Iris pigment epithelial cell (primary cell): Measurements from ENCODE around the gene SMG5.

Source experiments
- DNase-seq: peaks from one replicate; pipeline ENCODE4 v3.0.0-alpha.2; 2011; ENCODE audit warnings: low read depth

Gene SMG5, protein sequence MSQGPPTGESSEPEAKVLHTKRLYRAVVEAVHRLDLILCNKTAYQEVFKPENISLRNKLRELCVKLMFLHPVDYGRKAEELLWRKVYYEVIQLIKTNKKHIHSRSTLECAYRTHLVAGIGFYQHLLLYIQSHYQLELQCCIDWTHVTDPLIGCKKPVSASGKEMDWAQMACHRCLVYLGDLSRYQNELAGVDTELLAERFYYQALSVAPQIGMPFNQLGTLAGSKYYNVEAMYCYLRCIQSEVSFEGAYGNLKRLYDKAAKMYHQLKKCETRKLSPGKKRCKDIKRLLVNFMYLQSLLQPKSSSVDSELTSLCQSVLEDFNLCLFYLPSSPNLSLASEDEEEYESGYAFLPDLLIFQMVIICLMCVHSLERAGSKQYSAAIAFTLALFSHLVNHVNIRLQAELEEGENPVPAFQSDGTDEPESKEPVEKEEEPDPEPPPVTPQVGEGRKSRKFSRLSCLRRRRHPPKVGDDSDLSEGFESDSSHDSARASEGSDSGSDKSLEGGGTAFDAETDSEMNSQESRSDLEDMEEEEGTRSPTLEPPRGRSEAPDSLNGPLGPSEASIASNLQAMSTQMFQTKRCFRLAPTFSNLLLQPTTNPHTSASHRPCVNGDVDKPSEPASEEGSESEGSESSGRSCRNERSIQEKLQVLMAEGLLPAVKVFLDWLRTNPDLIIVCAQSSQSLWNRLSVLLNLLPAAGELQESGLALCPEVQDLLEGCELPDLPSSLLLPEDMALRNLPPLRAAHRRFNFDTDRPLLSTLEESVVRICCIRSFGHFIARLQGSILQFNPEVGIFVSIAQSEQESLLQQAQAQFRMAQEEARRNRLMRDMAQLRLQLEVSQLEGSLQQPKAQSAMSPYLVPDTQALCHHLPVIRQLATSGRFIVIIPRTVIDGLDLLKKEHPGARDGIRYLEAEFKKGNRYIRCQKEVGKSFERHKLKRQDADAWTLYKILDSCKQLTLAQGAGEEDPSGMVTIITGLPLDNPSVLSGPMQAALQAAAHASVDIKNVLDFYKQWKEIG

GRCh38 chr1:156282479-156283222 is at the start of gene SMG5:
TSS of gene SMG5 (minus strand) at chr1:156282825. CDS start at chr1:156282680, 145 bp downstream.
- peak; percentile 99 for DNase-seq

- peak; percentile 64 for DNase-seq
These were observed 40.6 kb upstream of the SMG5 start for GRCh38 chr1:156323179-156323578.

GRCh38 chr1:156320560-156320959 is 37.9 kb upstream of the SMG5 start:
- peak; percentile 38 for DNase-seq

DNA sequence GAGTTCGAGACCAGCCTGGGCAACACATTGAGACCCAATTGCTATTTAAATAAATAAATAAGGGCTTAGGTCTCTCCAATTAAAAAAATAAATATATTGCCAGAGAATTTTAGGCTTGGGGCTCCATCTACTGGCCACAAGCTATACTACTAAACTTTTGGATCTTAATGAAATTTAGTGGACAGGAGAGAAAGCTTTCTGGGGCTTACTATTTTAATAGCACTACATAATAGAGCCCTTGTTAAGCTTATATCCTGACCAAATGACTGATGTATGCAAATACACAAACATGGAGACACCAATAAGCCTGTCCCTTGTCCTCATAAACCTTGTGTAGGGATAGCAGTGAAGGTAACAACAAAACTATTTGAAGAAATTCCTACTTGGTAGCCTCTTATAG is 37.0 kb upstream of the SMG5 start:
- peak; percentile 27 for DNase-seq

DNA sequence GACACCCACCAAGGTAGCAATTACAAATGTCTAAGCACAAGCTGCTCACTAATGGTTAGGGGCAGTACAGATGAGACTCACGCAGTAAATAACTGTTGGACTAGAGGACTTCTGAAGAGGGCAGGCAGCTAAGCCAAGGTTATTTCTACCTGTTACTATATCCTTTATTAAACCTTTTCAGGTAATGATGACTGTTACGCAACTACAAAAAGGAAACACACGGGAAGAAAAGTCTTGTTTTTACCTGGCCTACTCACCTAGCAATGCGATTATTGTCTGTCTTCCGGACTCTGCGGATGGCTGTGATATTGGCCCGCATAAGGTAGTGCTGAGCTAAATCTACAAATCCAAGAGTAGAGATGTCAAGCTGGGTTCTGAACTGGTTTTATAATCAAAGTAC is 34.3 kb upstream of the SMG5 start:
- DNase-seq: no peak

DNA sequence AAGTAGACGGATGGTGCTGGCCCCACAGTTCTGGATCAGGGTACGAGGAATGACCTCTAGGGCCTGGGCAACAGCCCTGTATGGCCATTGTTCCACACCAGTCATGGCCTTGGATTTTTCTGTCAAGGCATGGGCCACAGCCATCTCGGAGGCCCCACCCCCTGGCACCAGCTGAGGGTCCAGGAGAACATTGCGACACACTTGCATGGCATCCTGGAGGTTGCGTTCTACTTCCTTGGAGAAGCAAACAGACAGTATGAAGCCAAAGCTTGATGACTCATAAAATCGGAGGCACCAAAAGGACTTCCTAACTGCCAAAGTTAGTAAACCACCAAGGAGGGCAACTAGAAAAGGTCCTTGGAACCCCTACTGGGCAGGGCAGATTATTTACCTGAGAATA is 28.3 kb upstream of the SMG5 start:
- peak; percentile 58 for DNase-seq

GRCh38 chr1:156308078-156308477 is 25.5 kb upstream of the SMG5 start:
- DNase-seq: peak; percentile 81

- DNase-seq: no peak
These were observed 22.6 kb upstream of the SMG5 start for GRCh38 chr1:156305215-156305614.

DNA sequence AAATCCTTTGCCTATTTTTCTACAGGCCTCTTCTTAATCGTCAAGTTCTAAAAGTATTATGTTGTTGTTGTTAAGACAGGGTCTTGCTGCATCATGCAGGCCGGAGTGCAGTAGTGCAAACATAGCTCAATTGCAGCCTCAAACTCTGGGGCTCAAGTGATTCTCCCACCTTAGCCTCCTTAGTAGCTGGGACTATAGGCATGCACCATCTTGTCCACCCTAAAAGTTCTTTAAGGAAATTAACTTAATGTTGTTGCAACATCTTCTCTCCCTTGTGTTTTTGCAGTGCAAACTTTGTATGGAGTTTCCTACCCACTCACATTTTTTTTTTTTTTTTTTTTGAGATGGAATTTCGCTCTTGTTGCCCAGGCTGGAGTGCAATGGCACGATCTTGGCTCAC is 20.6 kb upstream of the SMG5 start:
- DNase-seq: no peak

DNA sequence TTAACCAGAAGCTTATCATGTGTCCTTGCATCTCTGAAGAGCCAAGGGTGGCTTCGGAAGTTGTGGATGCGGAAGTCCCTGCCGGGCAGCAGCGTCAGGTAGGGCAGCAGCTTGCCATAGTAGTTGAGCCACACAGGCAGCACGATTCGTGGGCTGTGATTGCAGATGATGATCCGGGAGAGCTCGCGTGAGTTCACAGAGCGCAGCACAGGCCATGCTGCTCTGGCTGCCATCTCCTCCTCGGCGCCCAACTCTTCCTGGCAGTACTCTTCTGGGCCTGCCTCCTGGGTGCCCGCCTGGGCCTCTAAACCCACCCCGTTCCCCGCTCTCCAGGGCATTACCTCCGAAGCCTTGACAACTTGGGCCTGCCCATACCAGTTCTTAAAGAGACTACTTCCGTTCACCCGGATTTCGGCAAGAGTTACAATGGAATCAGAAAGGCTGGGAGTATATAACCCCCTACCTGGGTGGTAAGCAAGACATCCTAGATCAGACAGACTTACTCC is 16.3 kb upstream of the SMG5 start, which contains the start of gene VHLL:
TSS of gene VHLL (minus strand) at position 456 of the 506 bp plus-strand sequence. CDS start at position 338, 118 bp downstream.
- no peak for DNase-seq

- DNase-seq: peak; percentile 70
These were observed 12.8 kb upstream of the SMG5 start, which contains the start of gene GLMP for GRCh38 chr1:156295391-156295947. TSS of gene GLMP (minus strand) at chr1:156295679. CDS start at chr1:156295645, 34 bp downstream.

DNA sequence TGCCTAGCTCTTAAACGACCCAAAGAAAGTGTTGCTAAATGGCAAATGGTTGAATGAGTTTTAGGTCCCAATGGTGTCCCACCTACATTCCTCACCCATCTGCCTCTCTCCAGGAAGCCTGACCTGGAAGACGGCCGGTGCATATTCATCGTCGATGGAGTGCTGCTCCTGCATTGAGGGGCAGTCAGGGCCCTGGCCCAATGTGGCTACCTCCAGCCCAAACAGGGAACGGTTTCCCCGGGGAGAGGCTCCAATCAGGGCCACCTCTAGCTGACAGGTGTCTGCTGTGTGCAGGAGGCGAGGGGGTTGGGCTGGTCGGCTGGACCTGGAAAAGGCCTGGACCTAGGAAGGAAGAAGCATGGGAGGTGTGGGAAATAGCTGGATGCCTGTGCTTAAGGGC is 11.3 kb upstream of the SMG5 start:
- no peak for DNase-seq

GRCh38 chr1:156293098-156293434 is 10.4 kb upstream of the SMG5 start:
- no peak for DNase-seq

DNA sequence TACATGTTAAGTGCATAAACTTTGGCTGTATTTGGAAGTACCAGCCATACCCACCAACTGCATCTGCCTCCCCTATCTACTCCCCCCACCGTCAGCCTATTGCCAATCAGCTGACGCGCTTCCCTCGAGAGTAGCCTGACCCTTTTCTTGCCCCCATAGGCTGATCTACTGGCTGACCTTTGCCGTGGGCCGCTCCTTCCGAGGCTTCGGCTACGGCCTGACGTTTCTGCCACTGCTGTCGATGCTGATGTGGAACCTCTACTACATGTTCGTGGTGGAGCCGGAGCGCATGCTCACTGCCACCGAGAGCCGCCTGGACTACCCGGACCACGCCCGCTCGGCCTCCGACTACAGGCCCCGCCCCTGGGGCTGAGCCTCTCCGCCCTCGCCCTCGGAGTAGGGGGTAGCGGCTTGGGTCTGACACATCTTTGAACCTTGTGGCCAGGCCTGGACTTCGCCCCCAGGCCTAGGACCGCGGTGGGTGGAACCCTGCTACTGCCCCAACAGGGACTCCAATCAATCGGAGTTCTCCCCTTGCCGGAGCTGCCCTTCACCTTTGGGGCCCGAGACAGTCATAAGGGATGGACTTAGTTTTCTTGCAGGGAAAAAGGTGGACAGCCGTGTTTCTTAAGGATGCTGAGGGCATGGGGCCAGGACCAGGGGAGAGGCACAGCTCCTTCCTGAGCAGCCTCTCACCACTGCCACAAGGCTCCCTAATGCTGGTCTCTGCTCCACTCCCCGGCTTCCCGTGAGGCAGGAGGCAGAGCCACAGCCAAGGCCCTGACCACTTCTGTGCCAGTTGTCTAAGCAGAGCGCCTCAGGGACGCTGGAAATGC is 8.8 kb upstream of the SMG5 start:
- DNase-seq: peak; percentile 87

- no peak for DNase-seq
These were observed 7.2 kb upstream of the SMG5 start for GRCh38 chr1:156289857-156290256.

DNA sequence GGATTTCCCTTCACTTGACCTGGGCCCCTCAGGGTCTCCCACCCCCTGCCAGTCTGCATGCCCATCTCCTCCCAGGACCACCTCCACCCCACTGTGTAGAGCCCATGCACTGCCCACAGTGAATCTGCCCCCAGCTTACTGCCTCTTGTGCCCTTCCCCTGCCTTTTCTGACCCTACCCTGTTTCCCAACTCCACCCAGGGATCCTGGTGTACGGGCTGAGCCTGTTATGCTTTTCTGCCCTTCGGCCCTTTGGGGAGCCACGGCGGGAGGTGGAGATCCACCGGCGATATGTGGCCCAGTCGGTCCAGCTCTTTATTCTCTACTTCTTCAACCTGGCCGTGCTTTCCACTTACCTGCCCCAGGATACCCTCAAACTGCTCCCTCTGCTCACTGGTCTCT is 3.4 kb upstream of the SMG5 start:
- no peak for DNase-seq

DNA sequence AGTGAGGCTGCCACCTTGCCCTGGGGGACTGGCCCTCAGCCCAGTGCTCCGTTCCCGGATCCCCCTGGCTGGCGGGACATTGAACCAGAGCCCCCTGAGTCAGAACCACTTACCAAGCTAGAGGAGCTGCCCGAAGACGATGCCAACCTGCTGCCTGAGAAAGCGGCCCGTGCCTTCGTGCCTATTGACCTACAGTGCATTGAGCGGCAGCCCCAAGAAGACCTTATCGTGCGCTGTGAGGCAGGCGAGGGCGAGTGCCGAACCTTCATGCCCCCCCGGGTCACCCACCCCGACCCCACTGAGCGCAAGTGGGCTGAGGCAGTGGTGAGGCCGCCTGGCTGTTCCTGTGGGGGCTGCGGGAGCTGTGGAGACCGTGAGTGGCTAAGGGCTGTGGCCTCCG is 2.8 kb upstream of the SMG5 start:
- DNase-seq: no peak

GRCh38 chr1:156284757-156285156 is 2.1 kb upstream of the SMG5 start:
- no peak for DNase-seq

GRCh38 chr1:156284112-156284511 is 1.5 kb upstream of the SMG5 start, which contains the start of gene TMEM79:
TSS of gene TMEM79 (plus strand) at chr1:156284325. CDS start at chr1:156285227, 902 bp downstream.
- DNase-seq: no peak

DNA sequence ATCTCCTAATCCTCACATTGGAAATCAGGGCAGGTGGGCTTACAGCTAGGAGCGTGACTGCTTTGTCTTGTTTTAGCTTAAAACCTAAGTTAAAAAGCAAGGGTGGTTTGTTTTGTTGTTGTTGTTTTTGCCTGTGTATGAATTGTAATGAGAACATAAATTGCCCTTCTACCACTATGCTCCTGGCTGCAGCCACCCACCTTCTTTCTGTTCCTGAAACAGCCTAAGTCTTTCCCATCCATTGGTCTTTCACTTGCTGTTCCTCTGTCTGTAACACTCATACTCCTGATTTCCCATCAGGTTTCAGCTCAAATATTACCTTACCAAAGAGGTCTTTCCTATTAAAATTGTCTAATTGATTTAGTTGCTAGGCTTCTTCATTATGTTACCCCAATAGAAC is 896 bp upstream of the SMG5 start:
- no peak for DNase-seq
